ENCODE data around the gene CNFN.
A peak's percentile ranks its signal among the peaks of the same experiment; 100 is the strongest.

Gene CNFN

GRCh38 chr19:42407816-42408175 lies 17.7 kb upstream of the CNFN start:
- DNase-seq = no peak

- DNase-seq = no peak
Measured at GRCh38 chr19:42407085-42407815, 17.2 kb upstream of the CNFN start.

GRCh38 chr19:42406111-42406510 lies 16.0 kb upstream of the CNFN start:
- DNase-seq = no peak

GRCh38 chr19:42403586-42403985 lies 13.5 kb upstream of the CNFN start:
- DNase-seq = no peak

GRCh38 chr19:42402376-42403116 lies 12.4 kb upstream of the CNFN start:
- peak; percentile 10 for DNase-seq

- peak; percentile 39 for DNase-seq
Measured at GRCh38 chr19:42401365-42402303, 11.5 kb upstream of the CNFN start.

- no peak for DNase-seq
Measured at GRCh38 chr19:42400404-42400803, 10.3 kb upstream of the CNFN start.

- DNase-seq = no peak
Measured at GRCh38 chr19:42397263-42398166, 7.4 kb upstream of the CNFN start.

GRCh38 chr19:42396381-42397262 lies 6.5 kb upstream of the CNFN start:
- DNase-seq = peak; percentile 97

- no peak for DNase-seq
Measured at GRCh38 chr19:42394751-42395150, 4.7 kb upstream of the CNFN start.

GRCh38 chr19:42392165-42392564 lies 2.1 kb upstream of the CNFN start:
- DNase-seq = no peak

- no peak for DNase-seq
Measured at GRCh38 chr19:42388851-42389489, 1.1 kb downstream of the CNFN start.

GRCh38 chr19:42386974-42387707 lies 3.0 kb downstream of the CNFN start:
- peak; percentile 44 for DNase-seq

- DNase-seq = no peak
Measured at GRCh38 chr19:42380155-42380554, 9.9 kb downstream of the CNFN start.

GRCh38 chr19:42378225-42379215 lies 11.6 kb downstream of the CNFN start:
- DNase-seq = no peak

- no peak for DNase-seq
Measured at GRCh38 chr19:42376177-42376555, 13.9 kb downstream of the CNFN start.

- DNase-seq = no peak
Measured at GRCh38 chr19:42375415-42376176, 14.5 kb downstream of the CNFN start.

GRCh38 chr19:42374826-42375376 lies 15.2 kb downstream of the CNFN start:
- DNase-seq = no peak

All from NCI-H1092 (cell line).